Esophagus squamous epithelium (tissue), 5 donors: ENCODE results near the gene ANO4. TPM values are rescaled to one million over a fixed set of nuclear protein-coding genes. Genes with fewer than 3 reads are reported as not detected.

Experiments used
- DNase-seq: peaks from one replicate; lab custom pipeline; 2025; lab: John Stamatoyannopoulos, UW
- H3K27ac ChIP-seq, 4 donors: fragments of 200-600 bp; sonication (generic); one replicate each; pipeline ENCODE4 v1.5.1; 2016 to 2019; ENCODE audit warnings: mild to moderate bottlenecking in 1 of 4
- H3K27me3 ChIP-seq, 4 donors: fragments of 200-600 bp; sonication (generic); 1 replicate in 3 of 4; 2 replicates in 1 of 4; pipeline versions ENCODE4 v1.5.1 to v1.6.0; 2017 to 2021; ENCODE audit warnings: antibody characterized with exemption in 1 of 4
- H3K36me3 ChIP-seq, 3 donors: fragments of 200-600 bp; sonication (generic); one replicate each; pipeline ENCODE4 v1.5.1; 2016 to 2019
- H3K4me1 ChIP-seq, 3 donors: fragments of 200-600 bp; sonication (generic); one replicate each; pipeline ENCODE4 v1.5.1; 2017 to 2019
- H3K4me3 ChIP-seq, 4 donors: fragments of 200-600 bp; sonication (generic); 1 replicate in 3 of 4; 2 replicates in 1 of 4; pipeline ENCODE4 v1.5.1; 2016 to 2019; ENCODE audit warnings: mild to moderate bottlenecking in 2 of 4, moderate library complexity in 1 of 4
- H3K9me3 ChIP-seq, 3 donors: fragments of 200-600 bp; sonication (generic); one replicate each; pipeline ENCODE4 v1.5.1; 2016 to 2019
- POLR2A ChIP-seq, 4 donors: fragments of 450-650 bp; IDR thresholded peaks; one replicate each; pipeline ENCODE4 v1.6.1; 2017; ENCODE audit warnings: antibody characterized with exemption in 4 of 4, mild to moderate bottlenecking in 4 of 4, moderate library complexity in 3 of 4
- WGBS, 2 donors: methylation state at CpG; one replicate each; pipeline ENCODE4 v1.1.5; 2018; 5-methylcytosine and 5-hydroxymethylcytosine counted together
- intact Hi-C: fragments of 100-400 bp; cut with DNase I; formaldehyde crosslinking; loops from one replicate; pipeline ENCODE4 v1.15.0; 2022
- total RNA-seq, 4 donors: library from RNA; depleted of rRNA; stranded (reverse); fragments of >200 nt; gene quantifications; one replicate each; pipeline ENCODE4 v1.1.0, GENCODE V29; 2016
- TF ChIP-seq, protein P1 (sequence below), 6 experiments: fragments of 450-650 bp in 4 of 6; fragments of 200-600 bp in 2 of 6; sonication (generic) in 2 of 6; IDR thresholded peaks; one replicate each; pipeline ENCODE4 v1.5.1; 2016 to 2019; ENCODE audit warnings: antibody characterized with exemption in 6 of 6, mild to moderate bottlenecking in 4 of 6, moderate library complexity in 4 of 6
- donor health status: DM: yes; HTN: yes; CAD: no.

The ANO4 gene
- total RNA-seq, 4 donors from 2014 or later = 0.09 TPM; not detected in 3

GRCh38 chr12:100758083-100758482 lies 36.5 kb upstream of the ANO4 start:
- H3K4me1 ChIP-seq = no peaks in the 10 kb centered on the region
- intact Hi-C loops = no loop called here
- H3K36me3 ChIP-seq = no peaks in the 10 kb centered on the region
- no peaks in the 10 kb centered on the region for H3K27me3 ChIP-seq
- TF ChIP-seq, protein P1, sequence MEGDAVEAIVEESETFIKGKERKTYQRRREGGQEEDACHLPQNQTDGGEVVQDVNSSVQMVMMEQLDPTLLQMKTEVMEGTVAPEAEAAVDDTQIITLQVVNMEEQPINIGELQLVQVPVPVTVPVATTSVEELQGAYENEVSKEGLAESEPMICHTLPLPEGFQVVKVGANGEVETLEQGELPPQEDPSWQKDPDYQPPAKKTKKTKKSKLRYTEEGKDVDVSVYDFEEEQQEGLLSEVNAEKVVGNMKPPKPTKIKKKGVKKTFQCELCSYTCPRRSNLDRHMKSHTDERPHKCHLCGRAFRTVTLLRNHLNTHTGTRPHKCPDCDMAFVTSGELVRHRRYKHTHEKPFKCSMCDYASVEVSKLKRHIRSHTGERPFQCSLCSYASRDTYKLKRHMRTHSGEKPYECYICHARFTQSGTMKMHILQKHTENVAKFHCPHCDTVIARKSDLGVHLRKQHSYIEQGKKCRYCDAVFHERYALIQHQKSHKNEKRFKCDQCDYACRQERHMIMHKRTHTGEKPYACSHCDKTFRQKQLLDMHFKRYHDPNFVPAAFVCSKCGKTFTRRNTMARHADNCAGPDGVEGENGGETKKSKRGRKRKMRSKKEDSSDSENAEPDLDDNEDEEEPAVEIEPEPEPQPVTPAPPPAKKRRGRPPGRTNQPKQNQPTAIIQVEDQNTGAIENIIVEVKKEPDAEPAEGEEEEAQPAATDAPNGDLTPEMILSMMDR (IDR thresholded peaks at IDR 0.05) = no peak
- TF ChIP-seq POLR2A (IDR thresholded peaks at IDR 0.05) = no peak
- H3K9me3 ChIP-seq = no peaks in the 10 kb centered on the region
- no peak overlapping the region for H3K4me3 ChIP-seq
- no peak overlapping the region for H3K27ac ChIP-seq
- DNase-seq = no peak
- 80 to 88% methylated on average over 2 of the region's 2 CpGs for WGBS, 2 donors

- no peak for DNase-seq
- Histone ChIP-seq H3K36me3 (no peaks in the 10 kb centered on the region), H3K27me3 (no peaks in the 10 kb centered on the region), H3K4me3 (no peak overlapping the region), H3K4me1 (no peaks in the 10 kb centered on the region), H3K27ac (no peak overlapping the region), H3K9me3 (no peaks in the 10 kb centered on the region)
- TF ChIP-seq POLR2A (IDR thresholded peaks at IDR 0.05) = no peak
- TF ChIP-seq, protein P1 (IDR thresholded peaks at IDR 0.05) = no peak
- intact Hi-C loops = no loop called here
Measured at GRCh38 chr12:100767371-100767770, 27.2 kb upstream of the ANO4 start.

GRCh38 chr12:100767950-100768349 lies 26.6 kb upstream of the ANO4 start:
- TF ChIP-seq POLR2A (IDR thresholded peaks at IDR 0.05) = no peak
- TF ChIP-seq, protein P1 (IDR thresholded peaks at IDR 0.05) = no peak
- DNase-seq = no peak
- Histone ChIP-seq H3K27me3 (no peaks in the 10 kb centered on the region), H3K4me3 (no peak overlapping the region), H3K9me3 (no peaks in the 10 kb centered on the region), H3K36me3 (no peaks in the 10 kb centered on the region), H3K4me1 (no peaks in the 10 kb centered on the region), H3K27ac (no peak overlapping the region)
- 67 to 88% methylated on average over 2 of the region's 2 CpGs for WGBS, 2 donors
- intact Hi-C loops = no loop called here

DNA sequence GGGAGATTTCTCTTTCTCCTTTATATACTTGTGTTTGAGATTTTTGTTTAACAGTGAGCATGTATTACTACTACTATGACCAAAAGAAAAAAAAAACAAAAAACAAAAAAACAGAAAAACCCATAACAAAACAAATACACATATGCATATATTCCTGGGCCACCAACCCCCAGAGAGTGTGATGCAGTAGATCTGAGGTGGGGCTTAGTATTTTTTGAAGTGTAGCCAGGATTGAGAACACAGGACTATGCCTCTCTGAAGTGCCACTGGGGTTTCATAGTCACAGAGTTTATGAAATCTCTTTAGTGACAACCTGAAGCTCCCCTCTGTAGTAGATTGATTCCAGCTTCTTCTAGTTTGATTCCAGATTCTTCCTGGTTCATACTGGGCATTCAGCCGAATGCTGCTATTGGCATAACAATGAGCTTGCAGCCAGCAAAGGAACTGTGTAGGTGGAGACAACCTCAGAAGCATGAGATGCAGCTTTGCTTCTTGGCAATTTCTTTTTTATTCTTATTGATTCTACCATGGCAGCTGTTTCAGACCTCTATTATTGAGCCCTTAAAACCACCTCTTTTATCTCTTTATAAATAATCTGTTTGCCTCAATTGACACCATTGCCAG lies 15.5 kb upstream of the ANO4 start:
- no peak for DNase-seq
- WGBS, 2 donors = 30 to 38% methylated on average over 1 of the region's 1 CpG
- intact Hi-C loops = no loop called here
- no peaks in the 10 kb centered on the region for H3K4me1 ChIP-seq
- no peaks in the 10 kb centered on the region for H3K36me3 ChIP-seq
- H3K9me3 ChIP-seq = no peaks in the 10 kb centered on the region
- no peak overlapping the region for H3K27ac ChIP-seq
- no peak overlapping the region for H3K4me3 ChIP-seq
- TF ChIP-seq, protein P1 (IDR thresholded peaks at IDR 0.05) = no peak
- TF ChIP-seq POLR2A (IDR thresholded peaks at IDR 0.05) = no peak
- H3K27me3 ChIP-seq = no peaks in the 10 kb centered on the region

- no peak for TF ChIP-seq POLR2A (IDR thresholded peaks at IDR 0.05)
- TF ChIP-seq, protein P1 (IDR thresholded peaks at IDR 0.05) = no peak
- 80 to 85% methylated on average over 1 of the region's 1 CpG for WGBS, 2 donors
- Histone ChIP-seq H3K36me3 (no peaks in the 10 kb centered on the region), H3K4me3 (no peak overlapping the region), H3K4me1 (no peaks in the 10 kb centered on the region), H3K27me3 (peaks cover 0 to 4% (median 0%) of the 10 kb centered on the region in 4 donors), H3K27ac (no peak overlapping the region), H3K9me3 (no peaks in the 10 kb centered on the region)
- intact Hi-C loops = no loop called here
- DNase-seq = no peak
Measured at GRCh38 chr12:100789146-100789545, 5.4 kb upstream of the ANO4 start.
